NCI-H82 (cell line): Measurements from ENCODE around the gene CCDC120.

Experiments
- DNase-seq: peaks from one replicate; lab custom pipeline; 2025; lab: John Stamatoyannopoulos, UW

CCDC120 gene, protein sequence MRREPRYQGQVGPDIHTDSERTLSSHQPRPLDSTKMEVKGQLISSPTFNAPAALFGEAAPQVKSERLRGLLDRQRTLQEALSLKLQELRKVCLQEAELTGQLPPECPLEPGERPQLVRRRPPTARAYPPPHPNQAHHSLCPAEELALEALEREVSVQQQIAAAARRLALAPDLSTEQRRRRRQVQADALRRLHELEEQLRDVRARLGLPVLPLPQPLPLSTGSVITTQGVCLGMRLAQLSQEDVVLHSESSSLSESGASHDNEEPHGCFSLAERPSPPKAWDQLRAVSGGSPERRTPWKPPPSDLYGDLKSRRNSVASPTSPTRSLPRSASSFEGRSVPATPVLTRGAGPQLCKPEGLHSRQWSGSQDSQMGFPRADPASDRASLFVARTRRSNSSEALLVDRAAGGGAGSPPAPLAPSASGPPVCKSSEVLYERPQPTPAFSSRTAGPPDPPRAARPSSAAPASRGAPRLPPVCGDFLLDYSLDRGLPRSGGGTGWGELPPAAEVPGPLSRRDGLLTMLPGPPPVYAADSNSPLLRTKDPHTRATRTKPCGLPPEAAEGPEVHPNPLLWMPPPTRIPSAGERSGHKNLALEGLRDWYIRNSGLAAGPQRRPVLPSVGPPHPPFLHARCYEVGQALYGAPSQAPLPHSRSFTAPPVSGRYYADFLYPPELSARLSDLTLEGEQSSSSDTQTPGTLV

DNA sequence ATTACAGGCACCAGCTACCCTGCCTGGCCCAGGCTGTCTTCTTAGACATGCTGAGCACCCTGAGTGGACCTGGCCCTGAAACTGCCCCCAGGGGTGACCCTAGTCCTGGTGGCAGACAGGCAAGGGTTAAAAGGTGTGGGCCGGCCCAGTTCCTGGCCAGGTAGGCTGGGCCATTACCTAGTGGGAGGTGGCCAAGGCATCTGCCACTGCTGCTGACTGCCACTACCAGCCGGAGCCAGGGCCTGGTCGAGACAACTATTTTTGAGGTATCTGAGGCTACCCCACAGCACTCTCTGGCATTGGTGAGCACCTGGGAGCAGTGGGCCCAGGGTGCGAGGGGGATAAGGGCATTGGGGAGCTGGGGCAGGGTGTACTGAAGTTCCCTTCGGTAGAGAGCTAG lies at the start of gene CCDC120:
Gene CCDC120, plus strand, starts transcription at position 206 of the 400 bp plus-strand sequence. CDS start 3,043 bp downstream, outside the sequence.
- DNase-seq: no peak

DNA sequence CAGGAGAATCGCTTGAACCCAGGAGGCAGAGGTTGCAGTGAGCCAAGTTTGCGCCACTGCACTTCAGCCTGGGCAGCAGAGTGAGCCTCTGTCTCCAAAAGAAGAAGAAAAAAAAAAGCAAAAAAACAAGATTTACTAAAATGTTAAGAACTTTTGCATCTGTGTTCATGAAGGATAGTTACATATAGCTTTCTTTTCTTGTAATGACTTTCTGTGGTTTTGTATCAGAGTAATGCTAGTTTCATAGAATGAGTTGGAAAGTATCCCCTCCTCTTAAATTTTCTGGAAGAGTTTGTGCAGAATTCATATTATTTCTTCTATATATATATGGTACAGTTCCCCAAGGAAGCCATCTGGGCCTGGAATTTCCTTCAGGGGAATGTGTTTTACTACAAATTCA lies 39.7 kb upstream of the CCDC120 start:
- DNase-seq: no peak

DNA sequence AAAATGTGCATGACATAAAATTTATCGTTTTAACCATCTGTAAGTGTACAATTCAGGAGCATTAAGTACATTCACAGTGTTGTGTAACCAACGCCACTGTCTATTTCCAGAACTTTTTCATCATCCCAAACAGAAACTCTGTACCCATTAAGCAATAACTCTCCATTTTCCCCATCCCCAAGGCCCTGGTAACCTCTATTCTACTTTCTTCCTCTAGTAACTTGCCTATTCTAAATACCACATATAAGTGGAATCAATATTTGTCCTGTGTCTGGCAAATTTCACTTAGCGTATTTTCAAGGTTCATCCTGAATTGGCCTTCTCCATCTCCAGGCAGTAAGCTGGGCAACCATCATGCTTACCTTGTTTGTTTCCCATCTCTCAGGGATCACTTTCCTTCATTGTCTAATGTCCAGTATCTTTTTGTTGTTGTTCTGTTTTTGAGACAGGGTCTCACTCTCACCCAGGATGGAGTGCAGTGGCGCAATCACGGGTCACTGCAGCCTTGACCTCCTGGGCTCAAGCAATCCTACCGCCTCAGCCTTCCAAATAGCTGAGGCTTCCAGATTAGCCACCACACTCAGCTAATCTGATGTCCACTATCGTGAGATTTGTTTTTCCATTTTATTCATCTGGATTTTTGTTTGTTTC lies 39.1 kb upstream of the CCDC120 start:
- DNase-seq: no peak

DNA sequence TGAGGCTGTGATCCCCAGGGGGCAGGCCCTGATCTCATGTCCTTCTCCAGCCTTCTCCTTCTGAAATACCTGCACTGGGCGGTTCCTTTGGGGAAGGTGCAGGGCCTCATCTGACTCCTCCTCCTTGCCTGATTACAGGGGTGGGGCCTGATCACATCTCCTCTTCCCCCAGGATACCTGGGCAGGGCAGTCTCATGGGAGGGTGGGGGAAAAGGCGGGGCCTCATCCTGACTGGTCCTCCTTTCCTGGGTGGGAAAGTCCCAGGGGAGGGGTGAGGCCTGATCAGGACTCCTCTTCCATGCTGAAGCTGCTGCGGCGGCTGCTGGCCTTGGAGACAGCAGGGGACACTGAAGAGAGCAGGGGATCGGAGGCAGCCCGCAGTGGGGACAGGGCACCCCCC lies 28.9 kb upstream of the CCDC120 start:
- DNase-seq: no peak

DNA sequence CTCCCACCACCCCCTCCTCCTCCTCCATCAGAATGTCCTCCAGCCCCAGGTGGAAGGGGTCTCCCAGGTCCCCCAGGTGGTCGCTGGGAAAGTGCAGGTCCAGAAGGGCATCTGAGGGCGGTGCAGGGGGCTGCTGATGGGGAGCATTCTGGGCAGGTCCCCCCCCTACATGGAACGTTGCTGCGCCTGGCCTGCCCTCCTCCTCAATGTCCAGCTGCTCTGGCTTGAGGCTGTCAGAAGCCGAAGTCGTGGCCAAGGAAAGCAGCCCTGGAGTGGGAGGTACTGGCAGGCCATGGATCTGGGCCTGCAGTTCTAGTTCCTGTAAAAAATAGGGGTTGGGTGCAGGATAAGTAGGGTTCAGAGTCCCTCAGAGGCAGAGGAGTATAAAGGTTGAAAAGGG lies 28.5 kb upstream of the CCDC120 start:
- no peak for DNase-seq

DNA sequence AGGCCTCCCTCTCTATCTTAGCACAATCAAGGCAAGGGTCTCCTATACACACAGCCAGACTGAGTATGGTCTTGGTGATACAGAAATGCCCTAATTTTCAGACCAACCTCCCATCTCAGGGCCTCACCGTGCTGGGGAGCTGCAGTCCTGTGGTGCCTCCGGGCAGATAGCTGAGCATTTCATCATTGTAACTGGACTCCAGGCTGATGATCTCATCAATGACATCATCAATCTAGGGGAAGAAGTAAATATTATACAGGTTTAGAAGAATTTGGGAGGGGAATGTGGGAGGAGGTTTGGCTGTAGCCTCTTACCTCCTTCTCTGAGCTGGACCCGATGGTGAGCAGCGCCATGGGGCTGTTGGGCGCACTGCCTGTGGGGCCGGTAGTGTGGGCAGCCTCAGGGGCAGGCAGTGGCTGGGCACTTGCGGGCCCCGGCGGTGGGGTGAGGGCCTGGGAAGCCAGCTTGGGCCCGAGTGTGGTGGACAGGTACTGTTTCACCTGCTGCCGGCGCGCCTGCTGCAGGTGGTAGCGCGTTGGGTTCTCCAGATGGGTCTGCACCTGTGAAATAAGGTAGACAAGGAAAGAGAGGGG lies 20.8 kb upstream of the CCDC120 start:
- DNase-seq: no peak

DNA sequence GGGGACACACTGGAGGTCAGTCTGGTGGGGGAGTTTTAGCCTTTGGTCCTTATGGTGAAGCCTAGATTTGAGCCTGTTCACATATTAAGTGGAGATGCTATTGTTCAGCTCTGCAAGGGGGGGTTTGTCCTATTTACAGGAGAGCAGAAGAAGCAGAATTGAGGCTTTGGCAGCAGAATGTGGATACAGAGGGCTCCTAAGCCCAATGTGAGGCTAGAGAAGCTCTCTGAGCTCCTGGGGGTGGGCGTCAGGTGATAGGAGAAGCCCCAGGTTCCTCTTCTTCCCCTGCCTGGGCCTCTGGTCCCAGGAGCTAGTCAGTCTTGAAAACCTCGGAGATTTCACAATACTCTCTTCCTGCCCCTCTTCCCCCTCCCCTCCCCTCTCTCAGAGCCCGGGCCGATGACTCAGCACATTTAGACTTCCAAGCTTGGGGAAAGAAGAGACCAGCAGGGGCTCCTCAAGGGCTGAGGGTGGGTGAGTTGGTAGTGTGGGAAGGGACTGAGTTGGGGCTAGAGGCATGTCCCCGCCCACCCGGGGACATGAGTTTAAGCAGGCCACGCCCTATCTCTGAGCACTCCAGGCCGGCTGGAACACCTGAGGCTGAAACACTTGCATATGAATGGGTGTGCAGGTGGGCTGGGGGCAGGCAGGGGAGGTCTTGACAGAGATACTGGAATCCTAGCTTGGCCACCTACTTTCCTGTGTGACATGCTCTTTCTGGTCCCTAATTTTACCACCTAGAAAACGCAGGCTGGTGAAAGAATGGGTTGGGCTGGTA lies 19.0 kb upstream of the CCDC120 start:
- DNase-seq: peak; percentile 96

DNA sequence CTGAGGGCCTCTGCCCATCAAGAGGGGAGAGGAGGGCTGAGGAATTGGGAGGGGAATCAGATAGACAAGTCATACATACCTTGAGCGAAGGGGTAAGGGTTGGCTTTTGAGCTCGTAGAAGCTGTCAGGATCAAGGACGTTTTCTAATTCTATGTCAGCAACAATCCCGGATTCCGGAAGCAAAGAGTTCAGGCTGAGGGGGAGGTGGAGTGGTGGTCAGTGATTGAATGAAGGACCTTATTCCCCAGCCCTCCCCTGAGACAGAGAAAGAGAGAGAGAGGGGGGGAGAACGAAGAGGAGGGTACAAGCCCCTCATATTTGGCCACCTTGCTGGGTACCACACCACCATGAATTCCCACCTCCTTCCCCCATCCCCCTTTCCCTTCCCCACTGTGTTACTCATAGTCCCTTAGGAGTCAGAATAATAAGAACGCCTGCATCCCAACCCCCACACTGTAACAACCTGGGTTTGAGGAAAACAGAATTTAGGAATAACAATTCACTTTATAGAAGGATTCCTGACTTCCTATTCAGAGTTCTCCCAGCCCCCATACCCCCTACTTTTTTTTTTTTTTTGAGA lies 18.3 kb upstream of the CCDC120 start:
- DNase-seq: no peak

DNA sequence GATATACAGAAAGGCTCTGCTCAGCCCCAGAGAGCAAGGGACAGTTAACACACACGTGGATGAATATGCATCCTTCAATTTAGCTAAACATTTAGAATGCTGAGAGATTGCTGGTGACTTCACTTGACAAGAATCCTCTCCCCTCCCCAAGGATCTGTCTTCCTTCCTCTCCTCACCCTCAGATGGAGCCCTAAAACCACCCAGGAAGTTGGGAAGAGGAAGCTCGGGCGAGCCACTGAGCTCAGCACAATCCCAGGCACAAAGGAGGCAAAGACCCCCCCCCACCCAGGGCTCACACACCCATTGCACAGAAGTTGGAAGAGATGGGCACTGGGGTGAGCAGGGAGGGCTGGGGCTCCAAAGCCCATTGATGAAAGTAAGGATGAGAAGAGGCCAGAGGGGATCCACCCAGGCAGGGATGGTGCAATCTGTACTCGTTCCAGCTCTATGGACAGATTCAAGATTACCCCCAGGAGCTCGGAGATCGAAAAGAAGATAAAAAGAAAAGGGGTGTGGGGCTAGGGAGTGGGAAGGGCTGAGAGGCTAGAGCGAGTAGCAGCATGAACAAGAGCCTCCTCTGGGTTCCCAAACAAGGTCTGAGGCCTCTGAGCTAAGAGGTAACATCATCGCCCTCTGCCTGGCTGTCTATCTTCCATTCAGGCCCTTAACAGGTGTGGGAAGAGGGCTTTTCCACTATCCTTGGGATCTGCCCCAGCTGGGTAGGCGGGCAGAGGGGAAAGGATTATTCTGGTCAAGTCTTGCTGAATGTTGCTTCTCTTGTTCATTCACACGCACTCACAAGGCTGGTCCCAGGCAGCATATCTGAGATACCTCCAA lies 16.8 kb upstream of the CCDC120 start:
- peak; percentile 79 for DNase-seq

DNA sequence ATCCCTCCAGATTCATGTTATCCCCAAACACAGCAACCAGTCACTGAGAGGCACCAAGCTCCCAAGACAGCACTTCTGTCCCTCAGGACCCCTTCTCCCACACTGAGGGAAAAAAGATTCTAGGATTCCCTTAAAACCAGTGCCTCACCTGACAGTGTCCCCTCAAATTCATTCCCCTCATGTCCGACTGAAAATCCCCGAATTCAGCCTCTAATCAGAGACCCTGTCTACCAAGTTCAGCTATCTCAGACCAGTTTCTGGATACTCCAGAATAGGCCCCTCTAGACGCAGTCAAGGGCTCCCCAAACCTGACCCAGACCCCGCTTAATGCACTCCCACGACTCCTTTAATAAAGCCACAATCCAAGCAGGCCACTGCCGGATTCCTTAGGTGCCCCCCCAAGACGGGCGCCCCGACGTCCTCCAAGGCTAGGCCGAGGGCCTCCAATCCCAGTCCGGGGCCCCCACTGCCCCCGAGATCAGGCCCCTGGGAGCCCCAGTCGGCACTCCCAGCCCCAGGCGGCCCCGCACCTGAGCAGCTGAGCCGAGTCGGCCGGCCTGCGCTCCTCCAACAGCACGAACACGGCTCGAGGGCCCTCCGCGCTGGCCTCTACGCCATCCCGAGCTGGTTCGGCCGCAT lies 16.1 kb upstream of the CCDC120 start:
- DNase-seq: no peak

DNA sequence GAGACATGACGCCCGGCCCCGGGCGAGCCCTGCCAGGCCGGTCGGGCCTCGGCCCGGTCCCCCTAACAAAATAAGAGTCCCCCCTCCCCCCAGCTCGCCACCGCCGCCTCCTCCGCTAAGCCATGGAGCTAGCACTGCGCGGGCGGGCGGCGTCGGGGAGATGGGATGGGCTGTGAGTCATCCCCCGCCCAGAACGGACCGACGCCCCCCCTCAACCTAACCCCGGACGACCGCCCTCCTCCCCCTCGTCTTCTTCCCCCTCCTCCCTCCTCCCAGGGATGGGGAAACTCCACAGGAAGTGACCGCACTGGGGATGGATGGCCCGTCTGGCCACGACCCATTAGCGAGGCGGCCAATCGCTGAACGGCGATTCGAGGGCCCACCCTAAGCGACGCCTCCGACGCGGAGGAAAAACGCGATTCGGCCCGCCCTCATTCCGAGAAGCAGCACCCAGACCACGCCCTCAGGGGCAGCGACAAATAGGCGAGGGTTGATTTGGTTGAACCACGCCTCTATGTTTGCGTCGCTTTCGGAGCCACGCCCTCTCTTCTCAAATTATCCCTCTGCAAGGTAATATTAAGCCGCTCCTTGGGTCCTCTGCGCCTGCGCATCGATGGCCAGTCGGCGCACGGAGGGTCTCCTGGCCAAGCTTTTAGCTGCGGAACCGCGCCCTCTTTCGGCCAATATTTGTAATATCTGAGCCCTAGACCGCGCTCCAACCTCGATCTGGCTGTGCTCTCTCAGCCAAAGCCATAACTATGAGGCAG lies 15.4 kb upstream of the CCDC120 start, which contains the start of gene TFE3:
Gene TFE3, minus strand, starts transcription at position 138 of the 767 bp plus-strand sequence. Its CDS starts 131 bp downstream, at position 7.
- DNase-seq: peak; percentile 100

DNA sequence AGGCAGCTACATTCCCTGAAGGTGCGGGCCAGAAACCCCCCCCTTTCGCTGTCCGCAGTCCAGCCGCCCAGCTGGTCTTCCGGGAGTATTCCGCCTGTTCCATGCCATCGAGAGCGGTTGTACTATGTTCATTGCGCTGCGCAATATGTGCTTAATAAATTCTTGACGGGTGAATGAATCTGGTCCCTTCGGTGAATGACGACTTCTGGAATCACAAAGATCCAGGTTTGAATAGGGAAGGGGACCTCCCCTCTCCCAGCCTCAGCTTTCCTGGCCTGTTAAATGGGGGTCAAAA lies 14.9 kb upstream of the CCDC120 start:
- DNase-seq: no peak

DNA sequence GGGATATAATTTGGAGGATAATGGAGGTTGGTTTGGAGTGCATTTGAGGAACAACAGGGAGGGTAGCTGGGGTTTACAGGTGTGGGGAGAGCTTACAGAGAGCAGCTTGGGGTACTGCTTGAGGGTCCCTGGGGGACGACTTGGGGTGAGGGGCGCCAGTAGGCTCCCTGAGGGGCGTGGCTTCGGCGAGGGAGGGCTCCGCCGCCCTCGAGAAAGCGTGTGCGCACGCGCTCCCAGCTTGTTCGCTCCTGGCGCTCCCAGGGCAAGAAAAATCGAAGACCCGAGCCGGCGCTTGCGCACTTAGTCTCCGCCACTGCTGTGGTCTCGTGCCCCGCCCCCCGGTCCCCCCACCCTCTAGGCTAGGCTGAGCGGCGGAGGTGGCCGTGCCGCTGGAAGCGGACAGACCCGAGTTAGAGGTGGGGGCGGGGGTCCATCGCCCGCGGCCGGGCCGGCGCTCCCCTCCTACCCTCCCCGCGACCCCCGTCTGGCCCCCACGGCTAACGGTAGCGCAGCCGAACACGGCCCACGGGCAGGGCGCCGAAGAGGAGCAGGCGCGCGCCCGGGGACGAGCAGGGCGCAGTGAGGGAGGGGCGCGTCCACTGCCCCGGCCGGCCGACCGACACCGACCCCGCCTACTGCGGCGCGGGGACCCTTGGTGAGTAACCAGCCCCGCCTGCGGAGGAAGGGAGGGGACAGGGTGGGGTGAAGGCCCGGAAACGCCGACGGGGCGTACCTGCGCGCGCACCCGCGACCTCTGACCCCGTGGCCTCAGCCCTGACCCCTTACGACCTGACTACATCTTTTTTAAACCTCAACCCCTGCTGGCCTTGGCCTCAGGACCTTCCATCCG lies 5.4 kb upstream of the CCDC120 start:
- DNase-seq: peak; percentile 95

DNA sequence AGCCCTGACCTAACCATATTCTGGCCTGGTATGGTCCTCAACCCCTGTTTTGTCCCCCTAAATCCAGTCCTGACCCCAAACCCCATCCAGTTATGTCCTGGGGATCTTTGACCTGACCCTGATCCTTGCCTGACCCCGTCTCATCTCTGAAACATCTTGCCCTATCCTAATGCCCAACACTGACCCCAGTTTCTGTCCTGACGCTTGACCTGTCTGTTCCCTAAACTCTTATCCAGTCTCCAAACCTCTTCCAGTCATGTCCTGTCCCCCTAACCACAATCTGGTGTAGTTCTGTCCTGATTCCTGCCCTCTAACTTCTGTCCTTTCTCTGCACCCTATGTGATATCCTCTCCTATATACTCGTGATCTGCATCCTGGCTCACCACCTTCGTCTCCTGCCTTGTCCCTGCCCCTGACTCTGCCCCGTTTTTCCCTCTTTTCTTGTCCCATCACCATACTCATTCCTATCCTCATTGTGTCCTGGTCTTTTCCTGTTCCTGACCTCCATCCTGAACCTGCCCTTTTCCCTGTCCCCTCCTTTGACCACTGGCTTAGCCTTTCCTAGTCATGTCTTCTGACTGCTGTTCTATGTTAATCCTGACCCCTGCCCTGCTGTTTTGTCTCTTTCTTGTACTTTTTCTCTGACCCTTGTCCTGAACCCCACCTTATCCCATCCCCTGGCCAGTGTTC lies 4.6 kb upstream of the CCDC120 start:
- DNase-seq: no peak

DNA sequence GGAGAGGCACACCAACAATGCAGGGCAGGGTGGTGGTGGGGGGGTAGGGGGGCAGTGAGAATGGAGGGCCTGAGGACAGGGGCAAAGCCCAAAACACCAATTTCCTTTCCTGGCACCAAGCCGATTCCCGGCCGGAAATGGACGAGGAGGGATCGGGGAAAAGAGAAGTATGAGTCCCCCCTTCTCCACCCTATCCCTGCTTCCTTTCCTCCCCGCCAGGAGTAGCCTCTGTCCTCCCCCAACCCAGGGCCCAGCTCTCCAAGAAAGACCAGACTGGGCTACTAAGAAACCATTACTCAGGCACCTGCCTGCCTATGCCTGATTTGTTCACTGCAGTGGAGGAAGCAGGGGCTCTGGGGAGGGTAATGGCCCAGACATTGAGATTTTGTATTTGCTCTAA lies 402 bp downstream of the CCDC120 start:
- DNase-seq: no peak

DNA sequence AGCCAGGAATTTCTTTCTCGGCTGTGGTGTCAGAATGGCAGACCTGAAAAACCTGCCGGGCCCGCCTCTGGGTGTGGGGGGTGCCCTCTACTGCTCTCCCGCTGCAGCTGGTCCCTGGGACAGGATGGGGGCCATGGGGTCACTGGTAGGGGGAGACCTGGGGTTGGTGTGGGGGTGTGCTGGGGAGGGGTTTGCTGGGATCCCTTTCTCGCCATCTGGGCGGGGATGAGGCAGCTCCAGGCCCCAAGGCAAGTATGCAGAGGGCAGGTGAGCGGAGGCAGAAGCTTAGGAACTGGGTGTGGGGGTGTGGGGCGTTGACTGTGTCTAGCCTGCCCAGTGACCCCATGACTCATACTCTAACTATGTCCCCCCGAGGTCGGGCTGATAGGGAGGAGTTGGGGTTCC lies 884 bp downstream of the CCDC120 start:
- no peak for DNase-seq

DNA sequence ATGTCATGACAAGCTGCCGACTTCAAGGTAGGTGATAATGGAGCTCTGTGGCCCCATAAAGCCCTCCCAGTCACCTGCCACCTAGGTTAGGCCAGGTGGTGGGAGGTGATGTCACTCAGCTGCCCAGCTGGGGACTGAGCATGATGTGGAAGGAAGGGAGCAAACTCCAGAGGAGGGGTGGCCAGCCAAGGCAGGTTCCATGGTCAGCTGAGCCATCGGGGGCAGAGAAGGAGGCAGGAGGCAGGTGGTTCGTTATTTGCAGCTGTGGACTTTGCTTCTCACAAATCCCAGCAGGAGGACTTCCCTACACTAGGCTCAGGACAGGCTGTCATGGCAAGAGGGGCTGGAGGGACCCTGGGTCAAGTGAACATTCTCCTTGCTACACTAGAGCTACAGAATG lies 2.1 kb downstream of the CCDC120 start:
- no peak for DNase-seq

DNA sequence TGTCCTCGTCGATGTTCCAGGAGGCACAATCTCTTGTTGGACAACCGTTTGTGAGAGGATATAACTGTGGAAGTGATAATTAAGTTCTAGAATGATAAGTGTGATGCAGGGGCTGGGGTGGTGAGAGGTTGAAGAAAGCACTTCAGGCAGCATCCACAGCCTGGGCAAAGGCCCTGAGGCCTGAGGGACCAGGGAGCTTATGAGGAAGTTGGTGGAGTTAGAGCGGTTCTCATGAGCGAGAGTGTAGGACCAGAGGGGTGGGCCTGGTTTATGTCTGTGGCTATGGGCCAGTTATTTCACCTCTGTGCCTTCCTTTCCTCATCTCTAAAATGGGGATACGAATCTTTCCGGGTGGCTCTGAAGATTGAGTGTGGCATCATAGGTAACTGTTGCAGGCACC lies 2.7 kb downstream of the CCDC120 start:
- no peak for DNase-seq
